Superior temporal gyrus (tissue), 1 donor: ENCODE results near the gene TREM2.
"Not testable (repeated sequence)": the region's sequence is repeated elsewhere in the genome, so short reads cannot be mapped to it uniquely, and the experiment has no call there.

Source experiments
- DNase-seq: peaks from one replicate; pipeline ENCODE4 v3.0.0-alpha.2; 2016; ENCODE audit errors: extremely low spot score

TREM2 gene

GRCh38 chr6:41162687-41163418 is at the start of gene TREM2:
Gene TREM2, minus strand, starts transcription at chr6:41163116. Its CDS starts 34 bp downstream, at chr6:41163082.
- no peak for DNase-seq

- no peak for DNase-seq
Observed at GRCh38 chr6:41209547-41210320, 46.8 kb upstream of the TREM2 start.

- no peak for DNase-seq
Observed at GRCh38 chr6:41208439-41209106, 45.7 kb upstream of the TREM2 start.

- DNase-seq, result no peak
Observed at GRCh38 chr6:41204156-41204555, 41.2 kb upstream of the TREM2 start.

GRCh38 chr6:41201764-41202173 is 38.9 kb upstream of the TREM2 start:
- DNase-seq, result no peak

GRCh38 chr6:41200901-41201763 is 38.2 kb upstream of the TREM2 start, which contains the start of gene TREML2:
Gene TREML2, minus strand, starts transcription at chr6:41201149. Its CDS starts 141 bp downstream, at chr6:41201008.
- no peak for DNase-seq

GRCh38 chr6:41200296-41200900 is 37.5 kb upstream of the TREM2 start:
- DNase-seq, result no peak

- no peak for DNase-seq
Observed at GRCh38 chr6:41199552-41200246, 36.8 kb upstream of the TREM2 start.

- DNase-seq, result no peak
Observed at GRCh38 chr6:41197234-41197633, 34.3 kb upstream of the TREM2 start.

GRCh38 chr6:41194386-41194785 is 31.5 kb upstream of the TREM2 start:
- DNase-seq, result no peak

- DNase-seq, result no peak
Observed at GRCh38 chr6:41193884-41194283, 31.0 kb upstream of the TREM2 start.

- no peak for DNase-seq
Observed at GRCh38 chr6:41193171-41193734, 30.3 kb upstream of the TREM2 start.

GRCh38 chr6:41191569-41191968 is 28.7 kb upstream of the TREM2 start:
- DNase-seq, result no peak

GRCh38 chr6:41190791-41191190 is 27.9 kb upstream of the TREM2 start:
- no peak for DNase-seq

GRCh38 chr6:41189967-41190366 is 27.1 kb upstream of the TREM2 start:
- no peak for DNase-seq

GRCh38 chr6:41189046-41189445 is 26.1 kb upstream of the TREM2 start:
- not testable (repeated sequence) for DNase-seq

GRCh38 chr6:41187924-41188886 is 25.3 kb upstream of the TREM2 start:
- no peak for DNase-seq

GRCh38 chr6:41186031-41186562 is 23.2 kb upstream of the TREM2 start:
- DNase-seq, result no peak

- DNase-seq, result no peak
Observed at GRCh38 chr6:41184761-41185160, 21.8 kb upstream of the TREM2 start.
